Measurements from ENCODE around the gene ESRRG.

The ESRRG gene

DNA sequence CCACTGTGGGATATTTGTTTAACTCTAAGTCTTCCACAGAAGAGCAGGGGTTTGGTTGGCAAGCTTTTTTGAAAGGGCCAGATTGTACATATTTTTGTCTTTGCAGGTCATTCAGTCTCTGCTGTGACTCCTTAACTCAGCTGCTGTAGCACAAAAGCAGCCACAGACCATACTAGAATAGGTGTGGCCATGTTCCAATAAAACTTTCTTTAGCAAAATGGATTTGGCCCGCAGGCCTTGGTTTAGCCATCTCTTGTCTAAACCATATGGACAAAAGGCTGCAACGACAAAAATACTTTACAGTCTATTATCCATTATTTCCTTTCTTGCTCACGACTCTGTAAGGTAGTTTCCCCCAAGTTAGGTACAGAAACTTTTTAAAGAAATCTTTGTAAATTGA lies 60.5 kb downstream of the ESRRG start (continued):
- TF ChIP-seq, protein P1, sequence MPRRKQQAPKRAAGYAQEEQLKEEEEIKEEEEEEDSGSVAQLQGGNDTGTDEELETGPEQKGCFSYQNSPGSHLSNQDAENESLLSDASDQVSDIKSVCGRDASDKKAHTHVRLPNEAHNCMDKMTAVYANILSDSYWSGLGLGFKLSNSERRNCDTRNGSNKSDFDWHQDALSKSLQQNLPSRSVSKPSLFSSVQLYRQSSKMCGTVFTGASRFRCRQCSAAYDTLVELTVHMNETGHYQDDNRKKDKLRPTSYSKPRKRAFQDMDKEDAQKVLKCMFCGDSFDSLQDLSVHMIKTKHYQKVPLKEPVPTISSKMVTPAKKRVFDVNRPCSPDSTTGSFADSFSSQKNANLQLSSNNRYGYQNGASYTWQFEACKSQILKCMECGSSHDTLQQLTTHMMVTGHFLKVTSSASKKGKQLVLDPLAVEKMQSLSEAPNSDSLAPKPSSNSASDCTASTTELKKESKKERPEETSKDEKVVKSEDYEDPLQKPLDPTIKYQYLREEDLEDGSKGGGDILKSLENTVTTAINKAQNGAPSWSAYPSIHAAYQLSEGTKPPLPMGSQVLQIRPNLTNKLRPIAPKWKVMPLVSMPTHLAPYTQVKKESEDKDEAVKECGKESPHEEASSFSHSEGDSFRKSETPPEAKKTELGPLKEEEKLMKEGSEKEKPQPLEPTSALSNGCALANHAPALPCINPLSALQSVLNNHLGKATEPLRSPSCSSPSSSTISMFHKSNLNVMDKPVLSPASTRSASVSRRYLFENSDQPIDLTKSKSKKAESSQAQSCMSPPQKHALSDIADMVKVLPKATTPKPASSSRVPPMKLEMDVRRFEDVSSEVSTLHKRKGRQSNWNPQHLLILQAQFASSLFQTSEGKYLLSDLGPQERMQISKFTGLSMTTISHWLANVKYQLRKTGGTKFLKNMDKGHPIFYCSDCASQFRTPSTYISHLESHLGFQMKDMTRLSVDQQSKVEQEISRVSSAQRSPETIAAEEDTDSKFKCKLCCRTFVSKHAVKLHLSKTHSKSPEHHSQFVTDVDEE (CRISPR knock-in tag; IDR thresholded peaks at IDR 0.05), result no peak
- TF ChIP-seq SNAI2 (CRISPR knock-in tag; IDR thresholded peaks at IDR 0.05) (no peak), RARB (CRISPR knock-in tag; IDR thresholded peaks at IDR 0.05) (no peak)
- TF ChIP-seq, protein P2, sequence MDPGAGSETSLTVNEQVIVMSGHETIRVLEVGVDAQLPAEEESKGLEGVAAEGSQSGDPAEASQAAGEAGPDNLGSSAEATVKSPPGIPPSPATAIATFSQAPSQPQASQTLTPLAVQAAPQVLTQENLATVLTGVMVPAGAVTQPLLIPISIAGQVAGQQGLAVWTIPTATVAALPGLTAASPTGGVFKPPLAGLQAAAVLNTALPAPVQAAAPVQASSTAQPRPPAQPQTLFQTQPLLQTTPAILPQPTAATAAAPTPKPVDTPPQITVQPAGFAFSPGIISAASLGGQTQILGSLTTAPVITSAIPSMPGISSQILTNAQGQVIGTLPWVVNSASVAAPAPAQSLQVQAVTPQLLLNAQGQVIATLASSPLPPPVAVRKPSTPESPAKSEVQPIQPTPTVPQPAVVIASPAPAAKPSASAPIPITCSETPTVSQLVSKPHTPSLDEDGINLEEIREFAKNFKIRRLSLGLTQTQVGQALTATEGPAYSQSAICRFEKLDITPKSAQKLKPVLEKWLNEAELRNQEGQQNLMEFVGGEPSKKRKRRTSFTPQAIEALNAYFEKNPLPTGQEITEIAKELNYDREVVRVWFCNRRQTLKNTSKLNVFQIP (CRISPR knock-in tag; IDR thresholded peaks at IDR 0.05; ENCODE audit: borderline replicate concordance, low read depth), result no peak

DNA sequence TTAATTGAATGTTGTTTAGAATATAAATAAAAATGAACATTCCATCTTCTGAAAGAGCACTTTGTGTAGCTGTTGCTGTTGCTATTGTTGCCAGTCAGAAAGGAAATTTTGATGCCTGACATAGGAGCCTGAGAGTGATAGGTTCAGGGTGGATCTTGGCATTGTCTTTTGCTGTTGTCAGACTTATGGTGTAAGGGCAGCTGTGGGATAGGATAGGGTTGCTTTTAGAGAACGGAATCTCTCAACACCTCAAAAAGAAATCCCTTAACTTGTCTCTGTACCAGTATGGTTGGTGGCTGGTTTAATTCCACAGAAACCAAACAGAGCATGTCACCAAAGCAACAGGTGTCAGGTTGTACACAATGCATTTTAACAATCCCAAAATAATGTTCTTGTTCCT lies 62.7 kb downstream of the ESRRG start:
- ATAC-seq, result no peak
- TF ChIP-seq RARB (CRISPR knock-in tag; IDR thresholded peaks at IDR 0.05), result no peak
- TF ChIP-seq ZNF8 (CRISPR knock-in tag; IDR thresholded peaks at IDR 0.05), result no peak
- TF ChIP-seq, protein P1 (CRISPR knock-in tag; IDR thresholded peaks at IDR 0.05), result no peak
- TF ChIP-seq ZNF565 (CRISPR knock-in tag; conservative IDR thresholded peaks at IDR 0.05; ENCODE audit: low read depth), result no peak
- TF ChIP-seq, protein P3, sequence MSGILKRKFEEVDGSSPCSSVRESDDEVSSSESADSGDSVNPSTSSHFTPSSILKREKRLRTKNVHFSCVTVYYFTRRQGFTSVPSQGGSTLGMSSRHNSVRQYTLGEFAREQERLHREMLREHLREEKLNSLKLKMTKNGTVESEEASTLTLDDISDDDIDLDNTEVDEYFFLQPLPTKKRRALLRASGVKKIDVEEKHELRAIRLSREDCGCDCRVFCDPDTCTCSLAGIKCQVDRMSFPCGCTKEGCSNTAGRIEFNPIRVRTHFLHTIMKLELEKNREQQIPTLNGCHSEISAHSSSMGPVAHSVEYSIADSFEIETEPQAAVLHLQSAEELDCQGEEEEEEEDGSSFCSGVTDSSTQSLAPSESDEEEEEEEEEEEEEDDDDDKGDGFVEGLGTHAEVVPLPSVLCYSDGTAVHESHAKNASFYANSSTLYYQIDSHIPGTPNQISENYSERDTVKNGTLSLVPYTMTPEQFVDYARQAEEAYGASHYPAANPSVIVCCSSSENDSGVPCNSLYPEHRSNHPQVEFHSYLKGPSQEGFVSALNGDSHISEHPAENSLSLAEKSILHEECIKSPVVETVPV (CRISPR knock-in tag; IDR thresholded peaks at IDR 0.05), result no peak
- TF ChIP-seq, protein P2 (CRISPR knock-in tag; IDR thresholded peaks at IDR 0.05; ENCODE audit: borderline replicate concordance, low read depth), result no peak
- no peak for TF ChIP-seq ZC3H10 (CRISPR knock-in tag; IDR thresholded peaks at IDR 0.05)
- TF ChIP-seq TOX (CRISPR knock-in tag; IDR thresholded peaks at IDR 0.05; ENCODE audit: borderline replicate concordance), result no peak
- TF ChIP-seq TCF4 (CRISPR knock-in tag; IDR thresholded peaks at IDR 0.05; ENCODE audit: borderline replicate concordance), result no peak
- TF ChIP-seq ZNF70 (CRISPR knock-in tag; IDR thresholded peaks at IDR 0.05), result no peak
- TF ChIP-seq GLIS3 (CRISPR knock-in tag; IDR thresholded peaks at IDR 0.05), result no peak
- TF ChIP-seq PPARA (CRISPR knock-in tag; IDR thresholded peaks at IDR 0.05; ENCODE audit: borderline replicate concordance), result no peak
- TF ChIP-seq ESRRG (CRISPR knock-in tag; IDR thresholded peaks at IDR 0.05), result no peak
- no peak for TF ChIP-seq OSR1 (CRISPR knock-in tag; IDR thresholded peaks at IDR 0.05)
- no peak for TF ChIP-seq CSDC2 (CRISPR knock-in tag; IDR thresholded peaks at IDR 0.05)

DNA sequence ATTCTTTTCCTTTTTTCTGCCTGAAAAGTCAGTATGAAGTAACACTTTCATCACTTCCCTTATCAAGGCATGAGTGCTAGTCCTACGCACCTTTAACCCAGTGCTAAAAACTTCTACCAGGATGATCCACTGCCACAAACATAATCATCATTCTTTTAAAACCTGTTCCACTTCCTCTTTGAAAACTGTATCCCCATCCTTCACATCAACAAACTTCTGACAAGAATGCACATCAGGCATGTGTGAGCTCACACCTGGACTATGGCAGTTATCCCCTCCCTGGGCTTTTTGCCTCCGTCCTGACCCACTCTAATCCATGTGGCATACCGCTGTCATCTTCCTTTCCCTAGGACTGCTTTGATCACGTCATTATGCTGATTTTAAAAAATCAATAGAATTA lies 70.2 kb downstream of the ESRRG start:
- no peak for ATAC-seq
- TF ChIP-seq TOX (CRISPR knock-in tag; IDR thresholded peaks at IDR 0.05; ENCODE audit: borderline replicate concordance) (no peak), ZNF8 (CRISPR knock-in tag; IDR thresholded peaks at IDR 0.05) (no peak), ZC3H10 (CRISPR knock-in tag; IDR thresholded peaks at IDR 0.05) (no peak)
- TF ChIP-seq, protein P4, sequence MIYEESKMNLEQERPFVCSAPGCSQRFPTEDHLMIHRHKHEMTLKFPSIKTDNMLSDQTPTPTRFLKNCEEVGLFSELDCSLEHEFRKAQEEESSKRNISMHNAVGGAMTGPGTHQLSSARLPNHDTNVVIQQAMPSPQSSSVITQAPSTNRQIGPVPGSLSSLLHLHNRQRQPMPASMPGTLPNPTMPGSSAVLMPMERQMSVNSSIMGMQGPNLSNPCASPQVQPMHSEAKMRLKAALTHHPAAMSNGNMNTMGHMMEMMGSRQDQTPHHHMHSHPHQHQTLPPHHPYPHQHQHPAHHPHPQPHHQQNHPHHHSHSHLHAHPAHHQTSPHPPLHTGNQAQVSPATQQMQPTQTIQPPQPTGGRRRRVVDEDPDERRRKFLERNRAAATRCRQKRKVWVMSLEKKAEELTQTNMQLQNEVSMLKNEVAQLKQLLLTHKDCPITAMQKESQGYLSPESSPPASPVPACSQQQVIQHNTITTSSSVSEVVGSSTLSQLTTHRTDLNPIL (CRISPR knock-in tag; IDR thresholded peaks at IDR 0.05; ENCODE audit: low read depth), result no peak
- TF ChIP-seq, protein P5, sequence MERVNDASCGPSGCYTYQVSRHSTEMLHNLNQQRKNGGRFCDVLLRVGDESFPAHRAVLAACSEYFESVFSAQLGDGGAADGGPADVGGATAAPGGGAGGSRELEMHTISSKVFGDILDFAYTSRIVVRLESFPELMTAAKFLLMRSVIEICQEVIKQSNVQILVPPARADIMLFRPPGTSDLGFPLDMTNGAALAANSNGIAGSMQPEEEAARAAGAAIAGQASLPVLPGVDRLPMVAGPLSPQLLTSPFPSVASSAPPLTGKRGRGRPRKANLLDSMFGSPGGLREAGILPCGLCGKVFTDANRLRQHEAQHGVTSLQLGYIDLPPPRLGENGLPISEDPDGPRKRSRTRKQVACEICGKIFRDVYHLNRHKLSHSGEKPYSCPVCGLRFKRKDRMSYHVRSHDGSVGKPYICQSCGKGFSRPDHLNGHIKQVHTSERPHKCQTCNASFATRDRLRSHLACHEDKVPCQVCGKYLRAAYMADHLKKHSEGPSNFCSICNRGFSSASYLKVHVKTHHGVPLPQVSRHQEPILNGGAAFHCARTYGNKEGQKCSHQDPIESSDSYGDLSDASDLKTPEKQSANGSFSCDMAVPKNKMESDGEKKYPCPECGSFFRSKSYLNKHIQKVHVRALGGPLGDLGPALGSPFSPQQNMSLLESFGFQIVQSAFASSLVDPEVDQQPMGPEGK (CRISPR knock-in tag; IDR thresholded peaks at IDR 0.05; ENCODE audit: borderline replicate concordance), result no peak

Data from SK-N-SH treated with all-trans-retinoic acid at 6 μM for 48 hours (cell line).